Keratinocyte (primary cell): Measurements from ENCODE around the gene MS4A7. TPM values are rescaled to one million over a fixed set of nuclear protein-coding genes. Genes with fewer than 3 reads are reported as not detected.

Experiments
- DNase-seq: peaks from one replicate; pipeline ENCODE4 v3.0.0-alpha.2; 2011; ENCODE audit warnings: low read depth, missing footprints, low spot score
- FAIRE-seq: peaks from 2 replicates; lab custom pipeline; 2011; peaks lifted over from hg19 to GRCh38; lab: Jason Lieb, UNC
- H2AFZ ChIP-seq: 2 replicates; pipeline ENCODE4 v1.6.0; 2012; ENCODE audit warnings: low read length, control low read depth, inconsistent platforms; ENCODE audit not compliant: control insufficient read depth
- H3K27ac ChIP-seq: 2 replicates; pipeline ENCODE4 v1.5.1; 2011; ENCODE audit warnings: low read length; ENCODE audit not compliant: control insufficient read depth, insufficient read depth
- H3K27me3 ChIP-seq: 3 replicates; pipeline ENCODE4 v1.6.0; 2011; ENCODE audit warnings: low read length; ENCODE audit not compliant: control insufficient read depth, insufficient read depth; ENCODE audit errors: extremely low read depth
- H3K36me3 ChIP-seq, 2 experiments: 2 replicates in 1 of 2; 3 replicates in 1 of 2; pipeline ENCODE4 v1.5.1; 2011; ENCODE audit warnings: low read length in 2 of 2, mild to moderate bottlenecking in 1 of 2; ENCODE audit not compliant: control insufficient read depth in 2 of 2, insufficient read depth in 2 of 2; ENCODE audit errors: extremely low read depth in 1 of 2
- H3K4me1 ChIP-seq: 3 replicates; pipeline ENCODE4 v1.5.1; 2011; ENCODE audit warnings: low read length; ENCODE audit not compliant: control insufficient read depth, insufficient read depth; ENCODE audit errors: extremely low read depth
- H3K4me2 ChIP-seq: 3 replicates; pipeline ENCODE4 v1.6.0; 2011; ENCODE audit warnings: low read depth, low read length; ENCODE audit not compliant: control insufficient read depth, insufficient read depth; ENCODE audit errors: extremely low read depth
- H3K4me3 ChIP-seq, 3 experiments: fragments of 200-600 bp in 1 of 3; sonication (generic) in 1 of 3; 2 replicates in 2 of 3; 3 replicates in 1 of 3; pipeline ENCODE4 v1.5.1; 2011 to 2016; ENCODE audit warnings: low read length in 3 of 3, mild to moderate bottlenecking in 3 of 3, control low read depth in 2 of 3, inconsistent platforms in 1 of 3, low read depth in 1 of 3, mixed read lengths in 1 of 3, mixed run types in 1 of 3, moderate library complexity in 1 of 3; ENCODE audit not compliant: control insufficient read depth in 2 of 3, insufficient read depth in 2 of 3; ENCODE audit errors: extremely low read depth in 1 of 3
- H3K79me2 ChIP-seq: 2 replicates; pipeline ENCODE4 v1.6.0; 2012; ENCODE audit warnings: low read length; ENCODE audit not compliant: control insufficient read depth, insufficient read depth
- H3K9ac ChIP-seq: 3 replicates; pipeline ENCODE4 v1.6.0; 2011; ENCODE audit warnings: low read length; ENCODE audit not compliant: control insufficient read depth, insufficient read depth; ENCODE audit errors: extremely low read depth
- H3K9me1 ChIP-seq: 3 replicates; pipeline ENCODE4 v1.6.0; 2011; ENCODE audit warnings: low read length; ENCODE audit not compliant: control insufficient read depth, insufficient read depth; ENCODE audit errors: extremely low read depth
- H3K9me3 ChIP-seq: 2 replicates; pipeline ENCODE4 v1.5.1; 2012; ENCODE audit warnings: low read depth, low read length; ENCODE audit not compliant: control insufficient read depth
- H4K20me1 ChIP-seq: 3 replicates; pipeline ENCODE4 v1.6.0; 2011; ENCODE audit warnings: low read length; ENCODE audit not compliant: control insufficient read depth, insufficient read depth; ENCODE audit errors: extremely low read depth
- CTCF ChIP-seq, 3 experiments: IDR thresholded peaks in 1 of 3; conservative IDR thresholded peaks in 1 of 3; optimal IDR thresholded peaks in 1 of 3; 2 replicates in 2 of 3; 3 replicates in 1 of 3; pipeline versions ENCODE3 to v1.5.1; 2011; ENCODE audit warnings: low read length in 3 of 3, mild to moderate bottlenecking in 3 of 3, moderate library complexity in 2 of 3, control low read depth in 1 of 3, inconsistent platforms in 1 of 3; ENCODE audit not compliant: insufficient read depth in 2 of 3; ENCODE audit errors: extremely low read depth in 1 of 3
- EZH2 ChIP-seq: IDR thresholded peaks from one replicate; pipeline ENCODE4 v1.6.1; 2012; ENCODE audit warnings: inconsistent platforms, mild to moderate bottlenecking, low read length, moderate library complexity
- dilution Hi-C: fragments of 300-500 bp; cut with MboI; formaldehyde crosslinking; loops from one replicate; pipeline ENCODE4 v1.7.0; 2020; ENCODE audit warnings: low sequenced_read_pairs; ENCODE audit not compliant: extremely low pct_ligation_motif_present
- polyA plus RNA-seq, 5 experiments: library from polyadenylated mRNA; depleted of rRNA in 3 of 5; stranded (reverse) in 3 of 5; stranded (forward) in 1 of 5; unstranded in 1 of 5; fragments of >200 nt; gene quantifications; 1 replicate in 1 of 5; 2 replicates in 3 of 5; 3 replicates in 1 of 5; pipeline versions ENCODE4 v1.2.1 to v1.2.3, GENCODE V29; 2011 to 2012; ENCODE audit warnings: missing spikeins in 2 of 5, low read depth in 1 of 5, low replicate concordance in 1 of 5

MS4A7 gene
- polyA plus RNA-seq, 1 donor (not counting 4 experiments of a cell fraction or from before 2014, with no cell fraction given), result not detected

- DNase-seq, result no peak
- dilution Hi-C loops, result no loop called here
- Histone ChIP-seq H3K27ac (no peak overlapping the region), H2AFZ (no peak overlapping the region), H3K4me3 (no peak overlapping the region), H4K20me1 (no peaks in the 10 kb centered on the region), H3K9ac (no peak overlapping the region), H3K79me2 (no peaks in the 10 kb centered on the region), H3K4me1 (no peaks in the 10 kb centered on the region), H3K9me1 (no peaks in the 10 kb centered on the region), H3K4me2 (no peak overlapping the region), H3K9me3 (no peaks in the 10 kb centered on the region), H3K36me3 (no peaks in the 10 kb centered on the region), H3K27me3 (no peaks in the 10 kb centered on the region)
- FAIRE-seq, result no peak
- TF ChIP-seq EZH2 (no peak), CTCF (optimal IDR thresholded peaks at IDR 0.05 in 1 of 3, IDR thresholded peaks at IDR 0.05 in 1 of 3, conservative IDR thresholded peaks at IDR 0.05 in 1 of 3; ENCODE audit: extremely low read depth in 1 of 3, insufficient read depth in 2 of 3, low read length in 3 of 3) (no peak)
Measured at GRCh38 chr11:60371386-60371785, 6.9 kb upstream of the MS4A7 start.

DNA sequence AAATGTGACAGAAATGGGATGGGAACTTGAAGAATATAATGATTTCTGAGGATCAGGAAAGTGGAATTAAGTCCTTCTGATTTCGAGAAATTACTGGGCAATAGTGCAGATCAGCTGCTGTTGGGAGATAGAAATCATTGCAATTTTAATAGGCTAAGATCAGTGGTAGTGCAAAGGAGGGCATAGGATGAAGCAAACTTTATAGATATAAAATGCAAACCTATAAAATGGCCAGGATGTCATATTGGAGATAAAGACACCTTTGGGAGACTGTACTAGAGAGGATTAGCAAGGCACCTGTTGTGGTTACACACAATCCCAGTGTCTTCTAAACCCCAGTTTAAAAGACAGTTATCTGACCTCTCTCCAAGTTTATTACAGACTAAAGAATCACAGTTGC is 6.5 kb upstream of the MS4A7 start:
- Histone ChIP-seq H3K4me1 (no peaks in the 10 kb centered on the region), H3K4me3 (no peak overlapping the region), H3K36me3 (no peaks in the 10 kb centered on the region), H3K4me2 (no peak overlapping the region), H3K9ac (no peak overlapping the region), H3K9me1 (no peaks in the 10 kb centered on the region), H3K9me3 (no peaks in the 10 kb centered on the region), H3K79me2 (no peaks in the 10 kb centered on the region), H4K20me1 (no peaks in the 10 kb centered on the region), H2AFZ (no peak overlapping the region), H3K27ac (no peak overlapping the region), H3K27me3 (no peaks in the 10 kb centered on the region)
- TF ChIP-seq CTCF (optimal IDR thresholded peaks at IDR 0.05 in 1 of 3, IDR thresholded peaks at IDR 0.05 in 1 of 3, conservative IDR thresholded peaks at IDR 0.05 in 1 of 3; ENCODE audit: extremely low read depth in 1 of 3, insufficient read depth in 2 of 3, low read length in 3 of 3) (no peak), EZH2 (no peak)
- DNase-seq (no peak), FAIRE-seq (no peak)
- dilution Hi-C loops, result no loop called here
